Trophoblast cell (in vitro differentiated cells and primary cell): ENCODE data around the gene NKPD1.
A peak's percentile ranks its signal among the peaks of the same experiment; 100 is the strongest.

ENCODE experiments used
- DNase-seq, 2 donors: peaks; one replicate each; pipeline ENCODE4 v3.0.0-alpha.2; 2016
- H2AFZ ChIP-seq: 2 replicates; pipeline ENCODE4 v1.6.1; 2013; ENCODE audit warnings: low read length, moderate library complexity, mild to moderate bottlenecking; ENCODE audit not compliant: insufficient read depth, poor library complexity
- H2AK5ac ChIP-seq: 2 replicates; pipeline ENCODE4 v1.6.1; 2013; ENCODE audit warnings: mild to moderate bottlenecking, low read length
- H2BK120ac ChIP-seq: 2 replicates; pipeline ENCODE4 v1.6.1; 2013; ENCODE audit warnings: low read length, mild to moderate bottlenecking, moderate library complexity; ENCODE audit not compliant: insufficient read depth, poor library complexity
- H2BK12ac ChIP-seq: 2 replicates; pipeline ENCODE4 v1.6.1; 2013; ENCODE audit warnings: mild to moderate bottlenecking, low read length, moderate library complexity
- H2BK5ac ChIP-seq: 2 replicates; pipeline ENCODE4 v1.6.1; 2013; ENCODE audit warnings: low read length, low read depth, moderate library complexity, mild to moderate bottlenecking; ENCODE audit not compliant: poor library complexity
- H3K14ac ChIP-seq: 2 replicates; pipeline ENCODE4 v1.6.1; 2013; ENCODE audit warnings: mild to moderate bottlenecking, low read length
- H3K18ac ChIP-seq: 2 replicates; pipeline ENCODE4 v1.6.1; 2013; ENCODE audit warnings: mild to moderate bottlenecking, low read length
- H3K23ac ChIP-seq: 2 replicates; pipeline ENCODE4 v1.6.1; 2013; ENCODE audit warnings: low read length
- H3K27ac ChIP-seq: 2 replicates; pipeline ENCODE4 v1.5.1; 2013; ENCODE audit warnings: low read depth, mild to moderate bottlenecking, inconsistent platforms, low read length, moderate library complexity
- H3K27me3 ChIP-seq: 2 replicates; pipeline ENCODE4 v1.6.1; 2013; ENCODE audit warnings: inconsistent platforms, mild to moderate bottlenecking, low read length, moderate library complexity; ENCODE audit not compliant: insufficient read depth
- H3K36me3 ChIP-seq, 2 experiments: 1 replicate in 1 of 2; 2 replicates in 1 of 2; pipeline ENCODE4 v1.6.1; 2013; ENCODE audit warnings: low read length in 2 of 2, mild to moderate bottlenecking in 2 of 2, moderate library complexity in 1 of 2; ENCODE audit not compliant: insufficient read depth in 2 of 2, control insufficient read depth in 1 of 2
- H3K4ac ChIP-seq: 2 replicates; pipeline ENCODE4 v1.6.1; 2013; ENCODE audit warnings: low read depth, mild to moderate bottlenecking, low read length, moderate library complexity
- H3K4me1 ChIP-seq, 2 experiments: 1 replicate in 1 of 2; 2 replicates in 1 of 2; pipeline ENCODE4 v1.6.1; 2013; ENCODE audit warnings: low read length in 2 of 2, mild to moderate bottlenecking in 2 of 2, moderate library complexity in 1 of 2; ENCODE audit not compliant: insufficient read depth in 2 of 2, control insufficient read depth in 1 of 2
- H3K4me2 ChIP-seq: 2 replicates; pipeline ENCODE4 v1.6.1; 2013; ENCODE audit warnings: inconsistent platforms, mild to moderate bottlenecking, low read length, moderate library complexity
- H3K4me3 ChIP-seq: 2 replicates; pipeline ENCODE4 v1.5.1; 2013; ENCODE audit warnings: mild to moderate bottlenecking, low read depth, low read length, inconsistent platforms
- H3K79me1 ChIP-seq: one replicate; pipeline ENCODE4 v1.6.1; 2013; ENCODE audit warnings: low read length
- H3K79me2 ChIP-seq: 2 replicates; pipeline ENCODE4 v1.6.1; 2013; ENCODE audit warnings: low read length, mild to moderate bottlenecking; ENCODE audit not compliant: control insufficient read depth, insufficient read depth, poor library complexity
- H3K9ac ChIP-seq: 2 replicates; pipeline ENCODE4 v1.6.1; 2013; ENCODE audit warnings: mild to moderate bottlenecking, low read length
- H3K9me3 ChIP-seq: 2 replicates; pipeline ENCODE4 v1.6.1; 2013; ENCODE audit warnings: low read depth, mild to moderate bottlenecking, control low read depth, inconsistent platforms, low read length; ENCODE audit not compliant: insufficient read depth
- H4K12ac ChIP-seq: 2 replicates; pipeline ENCODE4 v1.6.1; 2013; ENCODE audit warnings: low read depth, mild to moderate bottlenecking, low read length, moderate library complexity
- H4K8ac ChIP-seq: 2 replicates; pipeline ENCODE4 v1.6.1; 2013; ENCODE audit warnings: low read depth, mild to moderate bottlenecking, low read length, moderate library complexity
- H4K91ac ChIP-seq: one replicate; pipeline ENCODE4 v1.6.1; 2013; ENCODE audit warnings: low read depth, mild to moderate bottlenecking, low read length, moderate library complexity
- WGBS: extraction: QIAGEN DNeasy Blood & Tissue Kit; methylation state at CpG from one replicate; pipeline ENCODE4 v1.1.7; 2013; ENCODE audit warnings: missing lambda C conversion rate; ENCODE audit not compliant: insufficient read length, insufficient coverage; ENCODE audit errors: extremely low coverage; 5-methylcytosine and 5-hydroxymethylcytosine counted together

The NKPD1 gene

DNA sequence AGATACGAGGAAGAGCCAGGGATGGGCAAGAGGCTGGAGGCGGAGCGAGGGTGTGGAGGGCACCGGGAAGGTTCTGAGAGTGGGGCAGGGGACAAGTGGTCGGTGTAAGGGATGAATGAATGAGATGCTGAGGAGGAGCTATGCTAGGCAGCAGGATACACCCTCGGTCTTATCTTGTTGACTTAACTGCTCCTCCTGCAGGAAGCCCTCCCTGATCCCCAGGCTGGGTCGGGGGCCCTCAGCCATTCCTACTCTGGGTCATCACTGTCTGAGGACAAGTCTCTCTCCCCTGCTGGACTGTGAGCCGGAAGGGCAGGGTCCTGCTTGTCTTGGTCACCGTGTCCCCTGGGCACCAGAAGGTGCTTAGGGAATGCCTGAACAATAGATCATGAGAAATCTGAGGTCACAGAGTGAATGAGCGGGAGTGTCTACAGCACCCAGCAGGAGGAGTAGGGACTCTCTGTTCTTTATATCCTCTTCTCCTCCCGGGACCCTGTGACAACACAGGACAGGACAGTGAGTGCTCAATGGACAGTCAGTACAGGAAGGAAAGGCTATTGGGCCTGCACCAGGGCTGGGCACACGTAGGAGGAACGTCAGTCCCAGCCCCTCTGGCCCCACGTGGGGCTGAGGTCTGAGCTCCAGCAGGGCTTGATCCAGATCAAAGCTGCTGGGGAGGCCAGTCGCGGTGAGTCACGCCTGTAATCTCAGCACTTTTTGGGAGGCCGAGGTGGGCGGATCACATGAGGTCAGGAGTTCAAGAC lies 6.5 kb downstream of the NKPD1 start:
- Histone ChIP-seq H3K27me3 (peaks cover 22% of the 10 kb centered on the region), H3K9ac (no peak overlapping the region), H2AK5ac (no peak overlapping the region), H3K4me2 (peak overlapping the region; percentile 42), H3K27ac (no peak overlapping the region), H3K4me1 (peaks cover 2 to 5% of the 10 kb centered on the region in 2 experiments), H2BK12ac (no peak overlapping the region), H3K79me1 (no peaks in the 10 kb centered on the region), H3K36me3 (no peaks in the 10 kb centered on the region), H3K4ac (no peak overlapping the region), H2AFZ (peak overlapping the region; percentile 15), H3K4me3 (no peak overlapping the region), H2BK120ac (no peak overlapping the region), H3K9me3 (peaks cover 17% of the 10 kb centered on the region), H4K91ac (no peak overlapping the region), H4K8ac (no peak overlapping the region), H3K23ac (no peak overlapping the region), H4K12ac (no peak overlapping the region), H3K14ac (no peak overlapping the region), H3K79me2 (no peaks in the 10 kb centered on the region), H2BK5ac (no peak overlapping the region), H3K18ac (no peak overlapping the region)
- no CpG with 5 or more reads among the region's 19 CpGs for WGBS
- peak in 1 of 2 donors; percentile 28 for DNase-seq

DNA sequence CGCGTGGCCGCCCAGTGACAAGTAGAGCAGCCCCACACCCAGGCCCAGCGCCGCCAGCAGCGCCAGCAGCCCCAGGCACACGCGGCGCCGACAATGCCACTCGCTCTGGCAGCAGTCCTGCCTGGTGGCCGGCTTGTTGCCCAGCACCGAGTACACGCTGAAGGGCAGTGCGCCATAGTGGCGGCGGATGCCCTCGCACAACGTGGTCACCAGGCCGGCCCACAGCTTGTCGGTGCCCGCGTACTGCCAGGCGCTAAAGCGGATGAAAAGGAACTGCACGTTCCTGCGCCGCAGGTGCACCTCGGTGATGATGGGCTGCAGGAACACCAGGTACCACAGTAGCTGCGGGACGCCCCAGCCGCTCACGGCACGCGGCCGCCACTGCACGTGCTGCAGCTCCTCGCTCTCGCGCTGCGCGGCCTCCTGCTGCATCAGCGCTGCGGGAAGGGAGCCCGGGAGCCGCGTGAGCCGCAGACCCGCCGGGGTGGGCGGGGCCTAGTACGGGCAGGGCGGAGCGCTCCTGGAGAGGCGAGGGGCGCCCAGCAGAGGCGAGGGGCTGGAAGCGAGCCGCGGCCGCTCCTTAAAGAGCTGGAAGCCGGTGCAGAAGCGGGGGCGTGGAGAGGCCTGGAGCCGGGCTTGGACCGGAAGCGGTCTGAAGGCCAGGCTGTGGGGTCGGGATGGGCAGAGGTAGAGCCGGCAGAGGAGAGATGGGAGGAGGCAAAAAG lies 7.3 kb downstream of the NKPD1 start:
- H3K4me3 ChIP-seq: peak overlapping the region; percentile 32
- no peak overlapping the region for H4K12ac ChIP-seq
- no peak overlapping the region for H2BK120ac ChIP-seq
- no peak overlapping the region for H2BK12ac ChIP-seq
- no peak overlapping the region for H2BK5ac ChIP-seq
- peaks cover 22% of the 10 kb centered on the region for H3K27me3 ChIP-seq
- no peak overlapping the region for H3K23ac ChIP-seq
- H2AK5ac ChIP-seq: no peak overlapping the region
- H3K79me2 ChIP-seq: no peaks in the 10 kb centered on the region
- H3K79me1 ChIP-seq: no peaks in the 10 kb centered on the region
- H2AFZ ChIP-seq: no peak overlapping the region
- H3K4me1 ChIP-seq: peaks cover 2 to 5% of the 10 kb centered on the region in 2 experiments
- no peak overlapping the region for H3K18ac ChIP-seq
- H4K91ac ChIP-seq: no peak overlapping the region
- no peak overlapping the region for H3K14ac ChIP-seq
- H3K27ac ChIP-seq: no peak overlapping the region
- no peak overlapping the region for H3K9ac ChIP-seq
- peak in 1 of 2 donors; percentile 32 for DNase-seq
- no peak overlapping the region for H3K4ac ChIP-seq
- H3K4me2 ChIP-seq: peak overlapping the region; percentile 42
- H4K8ac ChIP-seq: no peak overlapping the region
- peaks cover 0 to under 1% of the 10 kb centered on the region in 2 experiments for H3K36me3 ChIP-seq
- WGBS: no CpG with 5 or more reads among the region's 69 CpGs
- peaks cover 17% of the 10 kb centered on the region for H3K9me3 ChIP-seq

DNA sequence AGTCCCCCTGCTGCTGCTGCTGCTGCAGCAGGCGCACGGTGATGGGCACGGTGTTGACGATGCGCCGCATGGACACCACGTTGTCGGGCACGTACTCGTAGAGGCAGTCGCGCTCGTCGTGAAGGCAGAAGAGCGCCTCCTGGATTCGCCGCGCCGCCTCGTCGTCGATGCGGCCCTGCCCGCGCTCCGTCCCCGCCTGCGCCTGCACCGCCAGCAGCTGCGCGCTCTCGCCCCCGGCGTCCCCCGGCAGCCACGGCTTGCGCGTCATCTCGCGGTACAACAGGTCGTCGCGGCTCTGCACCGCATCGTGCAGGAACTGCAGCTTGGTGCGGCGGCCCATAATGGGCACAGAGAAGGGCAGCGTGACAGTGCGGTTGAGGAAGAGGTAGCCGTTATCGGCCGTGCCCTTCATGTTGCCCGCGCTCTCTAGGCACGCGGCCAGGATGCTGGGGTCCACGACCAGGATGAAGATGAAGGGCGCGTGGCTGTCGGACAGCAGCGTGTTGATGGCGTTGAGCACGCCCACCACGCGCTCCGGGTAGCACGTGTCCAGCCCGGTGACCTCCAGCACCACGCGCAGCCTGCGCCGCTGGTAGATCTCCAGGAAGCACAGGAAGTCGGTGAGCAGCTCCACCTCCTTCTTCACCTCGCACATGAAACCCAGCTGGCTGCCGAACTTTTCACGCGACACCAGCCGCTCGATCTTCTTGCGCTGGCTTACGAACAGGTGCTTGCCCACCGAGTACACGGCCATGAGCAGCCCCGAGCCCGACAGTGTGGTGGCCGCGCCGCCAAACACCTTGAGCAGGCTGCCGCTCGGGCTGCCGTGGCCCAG lies 8.1 kb downstream of the NKPD1 start:
- no peak overlapping the region for H2AK5ac ChIP-seq
- H3K79me1 ChIP-seq: no peaks in the 10 kb centered on the region
- peaks cover 0 to 2% of the 10 kb centered on the region in 2 experiments for H3K36me3 ChIP-seq
- H3K4ac ChIP-seq: no peak overlapping the region
- no CpG with 5 or more reads among the region's 91 CpGs for WGBS
- no peaks in the 10 kb centered on the region for H3K79me2 ChIP-seq
- no peak overlapping the region for H3K9ac ChIP-seq
- H3K4me2 ChIP-seq: peak overlapping the region; percentile 23
- H3K14ac ChIP-seq: no peak overlapping the region
- no peak overlapping the region for H2BK5ac ChIP-seq
- no peak overlapping the region for H3K27ac ChIP-seq
- peaks cover 2 to 5% of the 10 kb centered on the region in 2 experiments for H3K4me1 ChIP-seq
- H4K12ac ChIP-seq: no peak overlapping the region
- H2AFZ ChIP-seq: no peak overlapping the region
- H3K4me3 ChIP-seq: peak overlapping the region; percentile 32
- H3K27me3 ChIP-seq: peaks cover 22% of the 10 kb centered on the region
- no peak overlapping the region for H2BK120ac ChIP-seq
- no peak overlapping the region for H3K18ac ChIP-seq
- H3K23ac ChIP-seq: no peak overlapping the region
- DNase-seq: peak in 1 of 2 donors; percentile 48
- H4K8ac ChIP-seq: no peak overlapping the region
- no peak overlapping the region for H2BK12ac ChIP-seq
- H3K9me3 ChIP-seq: peaks cover 17% of the 10 kb centered on the region
- H4K91ac ChIP-seq: no peak overlapping the region

DNA sequence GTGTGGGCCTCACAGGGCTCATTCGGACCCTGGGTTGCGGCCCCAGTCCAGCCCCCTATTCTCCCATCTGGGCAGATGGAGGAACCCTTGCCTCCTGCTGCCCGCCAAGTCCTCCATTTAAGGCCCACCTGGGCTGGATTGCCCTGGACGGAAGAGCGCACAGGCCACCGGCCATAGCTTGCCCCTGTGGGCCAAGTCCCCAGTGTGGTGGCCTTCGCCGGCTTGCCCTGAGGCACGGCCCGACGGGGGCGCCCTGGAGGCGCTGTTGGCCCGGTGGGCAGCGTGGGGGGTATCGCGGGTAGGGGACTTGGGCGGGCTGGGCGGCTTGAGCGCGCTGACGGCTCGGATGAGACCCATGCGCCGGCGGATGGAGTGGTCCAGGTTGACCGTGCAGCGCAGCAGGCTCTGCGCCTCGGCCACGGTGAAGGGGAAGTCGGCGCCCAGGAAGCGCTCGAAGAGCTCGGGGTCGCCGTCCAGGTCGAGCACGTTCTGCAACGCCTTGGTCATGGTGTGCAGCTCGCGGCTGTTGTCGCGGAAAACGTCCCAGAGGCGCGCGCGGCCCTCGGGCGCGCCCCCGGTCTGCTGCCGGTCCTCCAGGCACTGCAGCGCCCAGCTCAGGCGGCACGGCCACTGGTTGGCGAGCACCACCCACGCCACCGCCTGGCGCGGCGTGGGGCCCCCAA lies 8.8 kb downstream of the NKPD1 start:
- H3K4ac ChIP-seq: no peak overlapping the region
- H2BK120ac ChIP-seq: no peak overlapping the region
- H4K8ac ChIP-seq: no peak overlapping the region
- no CpG with 5 or more reads among the region's 64 CpGs for WGBS
- no peak overlapping the region for H2BK12ac ChIP-seq
- H2AFZ ChIP-seq: no peak overlapping the region
- H3K9me3 ChIP-seq: peaks cover 17% of the 10 kb centered on the region
- H3K27me3 ChIP-seq: peaks cover 22% of the 10 kb centered on the region
- no peak overlapping the region for H3K23ac ChIP-seq
- no peak overlapping the region for H2AK5ac ChIP-seq
- no peak overlapping the region for H3K14ac ChIP-seq
- peaks cover 2 to 5% of the 10 kb centered on the region in 2 experiments for H3K4me1 ChIP-seq
- DNase-seq: no peak
- H3K4me3 ChIP-seq: no peak overlapping the region
- H4K91ac ChIP-seq: no peak overlapping the region
- peaks cover 4 to 5% of the 10 kb centered on the region in 2 experiments for H3K36me3 ChIP-seq
- no peak overlapping the region for H3K18ac ChIP-seq
- no peaks in the 10 kb centered on the region for H3K79me2 ChIP-seq
- H3K9ac ChIP-seq: no peak overlapping the region
- H3K79me1 ChIP-seq: no peaks in the 10 kb centered on the region
- no peak overlapping the region for H4K12ac ChIP-seq
- peak overlapping the region; percentile 23 for H3K4me2 ChIP-seq
- no peak overlapping the region for H3K27ac ChIP-seq
- no peak overlapping the region for H2BK5ac ChIP-seq
